ENCODE results near the gene CCR7.

Gene CCR7

GRCh38 chr17:40600486-40601046 lies 35.3 kb upstream of the CCR7 start:
- no peak for DNase-seq (ENCODE audit: low read depth)
- H3K4me3 ChIP-seq (ENCODE audit: low read length), result no peak overlapping the region
- no peak for TF ChIP-seq CTCF (conservative IDR thresholded peaks at IDR 0.05; ENCODE audit: low read depth, low read length)

GRCh38 chr17:40599468-40599763 lies 34.1 kb upstream of the CCR7 start:
- DNase-seq (ENCODE audit: low read depth), result no peak
- no peak overlapping the region for H3K4me3 ChIP-seq (ENCODE audit: low read length)
- no peak for TF ChIP-seq CTCF (conservative IDR thresholded peaks at IDR 0.05; ENCODE audit: low read depth, low read length)

- no peak for DNase-seq (ENCODE audit: low read depth)
- no peak overlapping the region for H3K4me3 ChIP-seq (ENCODE audit: low read length)
- TF ChIP-seq CTCF (conservative IDR thresholded peaks at IDR 0.05; ENCODE audit: low read depth, low read length), result no peak
Measured at GRCh38 chr17:40598619-40599467, 33.6 kb upstream of the CCR7 start.

- no peak for DNase-seq (ENCODE audit: low read depth)
- no peak overlapping the region for H3K4me3 ChIP-seq (ENCODE audit: low read length)
- TF ChIP-seq CTCF (conservative IDR thresholded peaks at IDR 0.05; ENCODE audit: low read depth, low read length), result no peak
Measured at GRCh38 chr17:40598301-40598618, 33.0 kb upstream of the CCR7 start.

GRCh38 chr17:40597556-40598300 lies 32.5 kb upstream of the CCR7 start:
- no peak overlapping the region for H3K4me3 ChIP-seq (ENCODE audit: low read length)
- no peak for TF ChIP-seq CTCF (conservative IDR thresholded peaks at IDR 0.05; ENCODE audit: low read depth, low read length)
- no peak for DNase-seq (ENCODE audit: low read depth)

GRCh38 chr17:40597156-40597555 lies 31.9 kb upstream of the CCR7 start:
- no peak overlapping the region for H3K4me3 ChIP-seq (ENCODE audit: low read length)
- DNase-seq (ENCODE audit: low read depth), result no peak
- TF ChIP-seq CTCF (conservative IDR thresholded peaks at IDR 0.05; ENCODE audit: low read depth, low read length), result no peak
